MM.1S (cell line): ENCODE measurements around the gene MED25.

Experiments
- DNase-seq: peaks from one replicate; pipeline ENCODE4 v3.0.0-alpha.2; 2015
- H2AFZ ChIP-seq: fragments of 300-600 bp; sonication (generic); 2 replicates; pipeline ENCODE4 v1.6.0; 2016; ENCODE audit warnings: antibody characterized with exemption, low read length
- H3F3A ChIP-seq: fragments of 300-600 bp; sonication (generic); 2 replicates; pipeline ENCODE4 v1.6.1; 2016; ENCODE audit warnings: mild to moderate bottlenecking, antibody characterized with exemption, low read length, moderate library complexity, mixed read lengths; ENCODE audit not compliant: insufficient read depth
- H3K27ac ChIP-seq: fragments of 300-600 bp; sonication (generic); 2 replicates; pipeline ENCODE4 v1.5.1; 2016; ENCODE audit warnings: mild to moderate bottlenecking, low read length
- H3K27me3 ChIP-seq: fragments of 300-600 bp; sonication (generic); replicated peaks from 2 replicates; pipeline ENCODE4 v1.6.0; 2016; ENCODE audit warnings: low read length; ENCODE audit not compliant: insufficient read depth
- H3K36me3 ChIP-seq: fragments of 300-600 bp; sonication (generic); replicated peaks from 2 replicates; pipeline ENCODE4 v1.6.1; 2016; ENCODE audit warnings: mild to moderate bottlenecking, low read length, mixed read lengths; ENCODE audit not compliant: insufficient read depth
- H3K4me1 ChIP-seq: fragments of 300-600 bp; sonication (generic); 2 replicates; pipeline ENCODE4 v1.6.1; 2016; ENCODE audit warnings: low read length, mixed read lengths
- H3K4me2 ChIP-seq: fragments of 300-600 bp; sonication (generic); 2 replicates; pipeline ENCODE4 v1.6.0; 2016; ENCODE audit warnings: low read depth, low read length
- H3K4me3 ChIP-seq: fragments of 300-600 bp; sonication (generic); 2 replicates; pipeline ENCODE4 v1.5.1; 2016; ENCODE audit warnings: low read length, mixed read lengths
- H3K79me2 ChIP-seq: fragments of 300-600 bp; sonication (generic); 2 replicates; pipeline ENCODE4 v1.6.1; 2016; ENCODE audit warnings: mixed run types, low read length, mixed read lengths
- H3K9ac ChIP-seq: fragments of 300-600 bp; sonication (generic); 2 replicates; pipeline ENCODE4 v1.6.1; 2016; ENCODE audit warnings: low read length, mixed read lengths
- H3K9me2 ChIP-seq: fragments of 300-600 bp; sonication (generic); replicated peaks from 2 replicates; pipeline ENCODE4 v1.6.1; 2016; ENCODE audit warnings: mild to moderate bottlenecking, low read length, mixed read lengths; ENCODE audit not compliant: insufficient read depth
- H3K9me3 ChIP-seq: fragments of 300-600 bp; sonication (generic); replicated peaks from 2 replicates; pipeline ENCODE4 v1.6.1; 2016; ENCODE audit warnings: mild to moderate bottlenecking, low read length, mixed read lengths; ENCODE audit not compliant: insufficient read depth
- H4K20me1 ChIP-seq: fragments of 300-600 bp; sonication (generic); 2 replicates; pipeline ENCODE4 v1.6.1; 2016; ENCODE audit warnings: mild to moderate bottlenecking, low read length, moderate library complexity, mixed read lengths; ENCODE audit not compliant: insufficient read depth
- EZH2 ChIP-seq: fragments of 300-600 bp; sonication (generic); optimal IDR thresholded peaks from 2 replicates; pipeline ENCODE3; 2017; ENCODE audit warnings: low read depth, mild to moderate bottlenecking, antibody characterized with exemption, low read length, mixed read lengths
- EZH2phosphoT487 ChIP-seq: fragments of 300-600 bp; sonication (generic); IDR thresholded peaks from 2 replicates; pipeline ENCODE4 v1.6.1; 2018; ENCODE audit warnings: antibody characterized with exemption, low read length
- TF ChIP-seq, protein P1 (sequence below): fragments of 300-600 bp; sonication (generic); IDR thresholded peaks from 2 replicates; pipeline ENCODE4 v1.5.1; 2016; ENCODE audit warnings: antibody characterized with exemption, low read length, mixed read lengths

MED25 gene

DNA sequence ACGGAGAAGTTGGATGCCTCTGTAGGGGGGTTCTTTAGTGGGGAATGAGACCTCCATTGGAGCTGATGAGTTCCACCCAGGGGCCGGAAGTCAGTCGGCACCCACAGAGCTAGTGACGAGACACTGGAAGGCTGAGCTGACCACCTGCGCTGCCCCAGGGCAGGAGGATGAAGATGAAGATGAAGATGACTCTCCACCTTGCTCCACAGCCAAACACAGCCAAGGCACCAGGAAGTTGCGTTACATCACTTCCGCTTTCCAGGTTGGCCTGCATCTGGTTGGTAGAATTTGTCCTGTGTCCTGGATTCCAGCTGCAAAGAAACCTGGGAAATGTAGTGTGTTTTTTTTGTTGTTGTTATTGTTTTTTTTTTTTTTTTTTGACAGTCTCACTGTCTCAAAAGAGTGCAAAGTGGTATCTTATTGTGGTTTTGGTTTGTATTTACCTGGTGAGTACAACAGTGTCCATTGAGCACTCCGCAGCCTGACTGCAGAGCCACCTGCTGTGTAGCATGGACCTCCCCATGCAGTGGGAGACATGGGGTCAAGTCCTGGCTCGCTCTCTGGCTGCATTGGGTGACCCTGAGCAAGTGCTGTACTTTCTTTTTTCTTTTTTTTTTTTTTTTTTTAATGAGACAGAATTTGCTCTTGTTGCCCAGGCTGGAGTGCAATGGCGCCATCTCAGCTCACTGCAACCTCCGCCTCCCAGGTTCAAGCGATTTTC is 61.3 kb downstream of the MED25 start:
- Histone ChIP-seq H3K4me3 (no peak overlapping the region), H3K9me3 (no peaks in the 10 kb centered on the region), H3K27me3 (no peaks in the 10 kb centered on the region), H2AFZ (no peak overlapping the region), H3K36me3 (no peaks in the 10 kb centered on the region; the same call in 1 of the 2 replicates), H3K9me2 (no peaks in the 10 kb centered on the region), H3K4me1 (peaks cover 4% of the 10 kb centered on the region; the same call in 1 of the 2 replicates), H3K4me2 (no peak overlapping the region), H3K79me2 (peaks cover 36% of the 10 kb centered on the region), H4K20me1 (no peaks in the 10 kb centered on the region), H3F3A (peaks cover 4% of the 10 kb centered on the region; the same call in 1 of the 2 replicates), H3K9ac (no peak overlapping the region), H3K27ac (no peak overlapping the region)
- TF ChIP-seq EZH2 (no peak), EZH2phosphoT487 (no peak)
- TF ChIP-seq, protein P1, sequence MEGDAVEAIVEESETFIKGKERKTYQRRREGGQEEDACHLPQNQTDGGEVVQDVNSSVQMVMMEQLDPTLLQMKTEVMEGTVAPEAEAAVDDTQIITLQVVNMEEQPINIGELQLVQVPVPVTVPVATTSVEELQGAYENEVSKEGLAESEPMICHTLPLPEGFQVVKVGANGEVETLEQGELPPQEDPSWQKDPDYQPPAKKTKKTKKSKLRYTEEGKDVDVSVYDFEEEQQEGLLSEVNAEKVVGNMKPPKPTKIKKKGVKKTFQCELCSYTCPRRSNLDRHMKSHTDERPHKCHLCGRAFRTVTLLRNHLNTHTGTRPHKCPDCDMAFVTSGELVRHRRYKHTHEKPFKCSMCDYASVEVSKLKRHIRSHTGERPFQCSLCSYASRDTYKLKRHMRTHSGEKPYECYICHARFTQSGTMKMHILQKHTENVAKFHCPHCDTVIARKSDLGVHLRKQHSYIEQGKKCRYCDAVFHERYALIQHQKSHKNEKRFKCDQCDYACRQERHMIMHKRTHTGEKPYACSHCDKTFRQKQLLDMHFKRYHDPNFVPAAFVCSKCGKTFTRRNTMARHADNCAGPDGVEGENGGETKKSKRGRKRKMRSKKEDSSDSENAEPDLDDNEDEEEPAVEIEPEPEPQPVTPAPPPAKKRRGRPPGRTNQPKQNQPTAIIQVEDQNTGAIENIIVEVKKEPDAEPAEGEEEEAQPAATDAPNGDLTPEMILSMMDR = no peak
- DNase-seq = no peak

DNA sequence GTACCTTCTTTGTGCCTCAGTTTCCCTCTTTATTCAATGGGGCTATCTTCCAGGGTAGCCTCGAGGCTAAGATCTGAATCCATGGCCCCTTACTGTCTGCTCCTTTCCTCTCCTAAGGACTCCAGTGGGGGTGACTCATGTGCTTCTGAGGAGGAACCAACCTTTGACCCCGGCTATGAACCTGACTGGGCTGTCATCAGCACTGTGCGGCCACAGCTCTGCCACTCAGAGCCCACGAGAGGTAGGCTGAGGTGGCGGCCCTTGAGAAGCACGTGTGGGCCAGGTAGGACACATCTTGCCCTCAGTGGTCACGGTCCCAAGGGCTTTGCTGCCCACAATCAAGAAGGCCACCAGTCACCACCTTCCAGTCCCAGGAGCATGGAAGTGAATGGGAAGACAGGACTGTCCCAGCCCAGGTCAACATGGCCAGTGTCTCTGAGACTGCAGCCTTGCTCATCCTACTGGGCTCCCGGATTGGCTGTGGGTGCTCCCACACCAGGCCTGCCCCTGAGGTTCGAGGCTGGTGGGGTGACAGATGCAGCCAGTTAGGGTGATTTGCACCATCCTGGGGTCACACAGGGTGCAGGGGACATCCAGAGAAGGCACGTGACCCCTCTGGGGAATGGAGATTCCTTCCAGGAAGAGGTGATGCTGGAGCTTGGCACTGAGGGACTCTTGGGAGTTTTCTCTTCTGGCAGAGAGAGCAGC is 62.2 kb downstream of the MED25 start:
- Histone ChIP-seq H3K9me3 (no peaks in the 10 kb centered on the region), H2AFZ (no peak overlapping the region), H3K36me3 (no peaks in the 10 kb centered on the region; the same call in 1 of the 2 replicates), H3K27me3 (no peaks in the 10 kb centered on the region), H3K27ac (no peak overlapping the region), H3F3A (peaks cover 4% of the 10 kb centered on the region; the same call in 1 of the 2 replicates), H3K4me3 (no peak overlapping the region), H3K79me2 (peaks cover 27% of the 10 kb centered on the region), H3K9ac (no peak overlapping the region), H3K4me2 (no peak overlapping the region), H3K4me1 (peaks cover 3% of the 10 kb centered on the region; the same call in 1 of the 2 replicates), H4K20me1 (no peaks in the 10 kb centered on the region), H3K9me2 (no peaks in the 10 kb centered on the region)
- TF ChIP-seq EZH2 (no peak), EZH2phosphoT487 (no peak)
- TF ChIP-seq, protein P1 = no peak
- no peak for DNase-seq

DNA sequence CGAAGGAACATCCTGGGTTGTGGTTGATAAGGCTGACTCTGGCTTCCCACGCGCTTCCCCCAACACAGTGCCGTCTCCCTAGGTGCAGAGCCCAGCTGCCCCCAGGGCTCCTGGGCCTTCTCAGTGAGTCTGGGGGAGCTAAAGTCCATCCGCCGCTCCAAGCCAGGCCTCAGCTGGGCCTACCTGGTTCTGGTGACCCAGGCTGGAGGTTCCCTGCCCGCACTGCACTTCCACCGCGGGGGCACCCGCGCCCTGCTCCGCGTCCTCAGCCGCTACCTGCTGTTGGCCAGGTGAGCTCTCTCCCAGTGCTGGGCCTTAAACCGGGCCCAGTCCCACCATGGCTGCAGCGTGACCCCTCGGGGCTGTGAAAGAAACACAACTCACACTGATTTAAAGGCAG is 63.1 kb downstream of the MED25 start:
- Histone ChIP-seq H3K9me2 (no peaks in the 10 kb centered on the region), H4K20me1 (no peaks in the 10 kb centered on the region), H3K4me3 (no peak overlapping the region), H3K9me3 (no peaks in the 10 kb centered on the region), H3F3A (peaks cover 4% of the 10 kb centered on the region; the same call in 1 of the 2 replicates), H3K4me1 (no peaks in the 10 kb centered on the region), H3K36me3 (no peaks in the 10 kb centered on the region; the same call in 1 of the 2 replicates), H3K27me3 (no peaks in the 10 kb centered on the region), H3K27ac (no peak overlapping the region), H3K4me2 (no peak overlapping the region), H3K79me2 (peaks cover 19% of the 10 kb centered on the region), H2AFZ (no peak overlapping the region), H3K9ac (no peak overlapping the region)
- TF ChIP-seq EZH2phosphoT487 (no peak), EZH2 (no peak)
- TF ChIP-seq, protein P1 = no peak
- no peak for DNase-seq
